ENCODE measurements around the gene EEPD1.
"Not testable (repeated sequence)": the region's sequence is repeated elsewhere in the genome, so short reads cannot be mapped to it uniquely, and the experiment has no call there.

The EEPD1 gene

DNA sequence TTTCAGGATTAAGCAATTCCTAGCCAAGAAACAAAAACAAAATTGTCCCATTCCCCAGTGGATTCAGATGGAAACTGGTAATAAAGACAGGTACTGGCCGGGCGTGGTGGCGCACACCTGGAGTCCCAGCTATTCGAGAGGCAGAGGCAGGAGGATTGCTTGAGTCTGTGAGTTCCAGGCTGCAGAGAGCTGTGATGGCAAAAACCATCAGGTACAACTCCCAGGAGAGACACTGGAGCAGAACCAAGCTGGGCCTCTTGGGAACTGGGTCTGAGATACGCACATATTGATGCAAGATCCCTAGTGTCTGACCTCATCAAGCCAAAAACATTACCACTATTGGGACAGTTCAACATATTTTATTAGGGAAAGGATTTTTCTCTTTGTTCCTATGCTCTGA, 152.6 kb downstream of the EEPD1 start:
- DNase-seq: no peak

DNA sequence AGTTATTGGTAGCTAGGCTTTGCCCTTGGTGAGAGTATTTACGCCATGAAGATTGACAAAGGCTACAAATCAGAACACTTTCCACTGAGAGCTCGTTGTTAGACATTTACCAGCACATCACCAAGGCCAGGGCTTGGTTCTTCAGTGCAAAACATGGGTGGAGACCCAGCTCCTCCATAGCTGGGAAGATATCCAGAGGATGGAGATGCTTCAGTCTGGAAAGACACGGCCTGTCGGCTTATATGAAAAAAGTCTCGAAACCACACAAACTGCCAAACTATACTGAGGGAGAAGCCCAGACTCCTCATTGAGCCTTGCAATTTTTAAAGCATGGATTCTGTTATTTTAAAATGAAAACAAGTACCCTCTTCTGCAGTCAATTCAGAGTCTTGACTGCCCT, 153.2 kb downstream of the EEPD1 start:
- no peak for DNase-seq

DNA sequence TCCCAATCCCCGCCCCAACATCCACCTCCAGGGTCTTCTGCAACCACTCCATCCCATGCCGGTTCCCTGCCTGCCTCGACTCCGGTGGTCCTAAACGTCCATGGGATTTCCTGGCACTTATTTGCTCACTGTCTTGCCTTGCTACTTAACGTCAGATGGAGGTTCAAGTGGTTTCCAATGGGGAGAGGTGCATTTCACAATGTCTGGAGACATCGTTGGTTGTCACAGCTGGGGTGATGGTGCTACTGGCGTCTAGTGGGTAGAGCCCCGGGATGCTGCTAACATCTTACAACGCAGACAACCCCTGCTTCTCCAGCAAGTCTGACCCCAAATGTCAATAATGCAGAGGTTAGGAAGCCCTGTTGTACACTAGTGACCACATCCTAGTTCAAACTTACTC, 153.7 kb downstream of the EEPD1 start:
- no peak for DNase-seq

DNA sequence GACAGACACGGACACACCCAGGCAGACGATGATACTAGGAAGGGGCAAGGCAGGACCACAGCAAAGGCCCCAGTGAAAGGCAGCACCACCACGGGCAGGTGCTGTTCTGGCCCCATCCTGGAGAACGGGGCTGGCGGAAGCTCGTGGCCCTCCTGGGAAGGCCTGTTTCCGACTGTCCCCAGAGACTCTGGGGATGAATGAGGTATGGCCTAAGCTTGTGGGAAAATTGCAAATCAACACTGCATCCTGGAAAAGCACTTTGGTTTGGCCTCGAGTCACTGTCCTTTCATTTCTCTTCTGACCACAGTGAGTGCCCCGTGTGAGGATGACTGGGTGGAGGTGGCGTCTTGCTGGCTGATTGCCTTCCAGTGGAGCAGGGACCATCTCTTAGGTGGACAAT, 155.0 kb downstream of the EEPD1 start:
- DNase-seq: no peak

DNA sequence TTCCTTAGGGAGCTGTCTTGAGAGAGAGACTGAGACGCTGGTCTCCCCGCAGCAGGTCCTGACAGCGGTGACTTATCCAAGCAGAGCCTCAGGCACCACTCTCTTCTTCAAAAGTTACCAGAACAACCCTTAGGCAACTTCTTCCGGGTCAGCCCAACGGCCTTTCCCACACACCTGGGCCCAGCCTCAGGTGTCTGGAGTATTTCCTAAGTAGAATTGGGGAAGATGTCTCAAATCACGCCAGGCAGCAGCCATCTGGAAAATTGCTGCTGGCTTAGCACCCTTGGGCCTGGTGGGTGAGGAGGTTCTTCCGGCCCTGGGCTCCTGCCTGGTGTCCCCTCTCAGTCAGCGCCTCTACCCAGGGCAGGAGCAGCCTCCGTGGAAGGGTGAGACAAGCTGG, 156.2 kb downstream of the EEPD1 start:
- no peak for DNase-seq

DNA sequence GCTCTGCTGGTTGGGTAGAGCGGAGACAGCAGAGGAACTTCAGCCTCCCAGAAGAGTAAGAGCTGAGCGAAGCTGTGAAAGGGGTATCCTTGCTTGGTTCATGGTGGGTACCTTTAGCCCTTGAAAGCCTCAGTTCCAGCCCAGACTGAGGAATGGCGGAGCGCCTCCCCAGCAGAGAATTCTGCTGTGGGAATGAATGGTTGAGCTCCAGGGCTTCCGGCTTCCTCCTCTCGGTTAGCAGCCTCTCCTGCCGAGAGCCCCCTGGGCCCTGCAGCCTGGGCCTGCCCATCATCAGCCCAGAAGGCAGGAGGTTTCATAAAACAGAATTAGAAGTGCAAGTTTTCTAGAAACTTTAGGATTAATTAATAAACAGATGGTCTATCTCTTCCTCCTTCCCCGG, 156.7 kb downstream of the EEPD1 start:
- DNase-seq: no peak

DNA sequence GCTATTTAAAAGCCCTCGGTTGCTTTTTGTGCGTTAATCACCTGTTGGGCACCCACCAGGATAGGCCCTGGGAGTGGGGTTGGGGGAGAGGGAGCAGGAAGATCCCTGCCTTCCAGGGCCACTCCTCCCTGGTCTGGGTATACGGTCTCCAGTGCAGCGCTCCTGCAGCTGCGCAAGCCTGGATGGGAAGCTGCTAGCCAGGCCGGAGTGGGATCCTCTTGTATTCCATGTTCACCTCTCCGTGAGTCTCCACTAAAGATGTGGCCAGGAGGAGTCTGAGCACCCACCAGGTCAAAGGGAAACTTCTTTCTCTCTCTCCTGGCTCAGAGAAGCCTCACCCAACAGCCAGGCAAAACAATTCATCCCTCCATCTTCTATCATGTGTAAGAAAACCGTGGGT, 157.8 kb downstream of the EEPD1 start:
- DNase-seq: no peak

DNA sequence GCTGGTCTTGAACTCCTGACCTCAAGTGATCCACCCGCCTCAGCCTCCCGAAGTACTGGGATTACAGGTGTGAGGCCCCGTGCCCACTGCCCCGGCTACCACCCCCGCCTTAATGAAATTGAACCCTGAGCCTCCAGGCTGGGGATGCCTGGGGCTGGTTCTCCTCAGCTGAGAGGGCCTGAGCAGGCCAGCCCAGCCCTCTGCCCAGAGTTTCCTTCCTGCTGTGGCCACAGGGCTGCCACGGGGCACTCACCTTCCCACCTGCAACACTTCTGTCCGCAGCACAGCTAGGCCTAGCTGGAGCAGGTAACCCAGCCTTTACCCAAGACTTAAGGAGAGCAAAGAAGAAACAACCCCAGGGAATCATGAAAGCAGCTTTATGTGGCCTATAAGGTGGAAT, 158.5 kb downstream of the EEPD1 start:
- DNase-seq: no peak

DNA sequence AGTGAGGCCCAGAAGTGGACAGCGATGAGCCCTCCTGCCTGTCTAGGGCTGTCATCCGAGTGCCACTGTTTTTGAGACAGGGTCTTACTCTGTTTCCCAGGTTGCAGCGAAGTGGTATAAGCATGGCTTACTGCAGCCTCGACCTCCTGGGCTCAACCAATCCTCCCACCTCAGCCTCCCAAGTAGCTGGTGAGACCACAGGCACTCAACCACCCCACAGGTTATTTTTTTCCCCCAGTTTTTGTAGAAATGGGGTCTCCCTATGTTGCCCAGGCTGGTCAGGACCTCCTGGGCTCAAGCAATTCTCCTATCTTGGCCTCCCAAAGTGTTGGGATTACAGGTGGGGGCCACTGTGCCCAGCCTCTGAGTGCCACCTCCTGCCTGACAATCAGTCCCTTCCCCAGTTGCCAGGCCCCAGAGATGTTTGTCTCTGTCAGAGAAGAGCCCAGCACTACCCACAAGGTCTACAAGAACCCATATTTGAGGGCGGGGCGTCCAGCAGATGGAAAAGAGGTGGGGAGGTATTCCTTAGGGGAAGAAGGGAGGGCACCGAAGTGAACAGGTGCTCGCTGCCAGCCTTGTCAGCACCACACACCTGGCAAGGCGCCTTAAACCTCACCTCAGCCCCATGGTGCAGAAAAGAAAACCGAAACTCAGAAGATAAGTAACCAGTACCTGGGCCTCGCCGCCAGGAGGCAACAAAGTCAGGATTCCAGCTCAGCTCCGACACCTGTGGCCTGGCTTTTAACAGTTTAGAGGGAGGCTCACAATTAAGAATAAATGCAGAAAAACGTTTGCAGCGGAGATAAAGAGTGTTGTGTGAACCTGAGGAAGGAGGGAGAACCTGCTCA, 159.2 kb downstream of the EEPD1 start:
- DNase-seq: peak; percentile 13

DNA sequence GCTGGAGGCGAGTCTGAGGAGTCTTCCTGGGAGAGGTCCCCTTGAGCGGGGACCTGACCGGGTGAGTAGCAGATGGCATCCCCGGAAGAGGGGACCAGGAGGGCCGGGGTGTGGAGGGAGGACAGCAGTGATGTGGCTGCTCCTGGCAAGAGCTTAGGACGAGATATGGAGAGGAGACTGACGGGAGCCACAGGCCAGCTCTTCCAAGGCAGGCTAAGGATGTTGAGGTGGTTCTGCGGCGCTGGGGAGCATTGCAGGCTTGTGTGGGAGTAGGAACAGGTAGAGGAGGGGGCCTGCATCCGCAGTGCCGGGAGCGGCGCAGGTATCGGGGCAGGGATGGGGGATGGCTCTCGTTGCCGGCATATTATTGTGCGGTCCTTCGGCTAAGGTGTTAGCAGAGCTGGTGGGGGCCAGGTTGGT, 159.9 kb downstream of the EEPD1 start:
- no peak for DNase-seq

DNA sequence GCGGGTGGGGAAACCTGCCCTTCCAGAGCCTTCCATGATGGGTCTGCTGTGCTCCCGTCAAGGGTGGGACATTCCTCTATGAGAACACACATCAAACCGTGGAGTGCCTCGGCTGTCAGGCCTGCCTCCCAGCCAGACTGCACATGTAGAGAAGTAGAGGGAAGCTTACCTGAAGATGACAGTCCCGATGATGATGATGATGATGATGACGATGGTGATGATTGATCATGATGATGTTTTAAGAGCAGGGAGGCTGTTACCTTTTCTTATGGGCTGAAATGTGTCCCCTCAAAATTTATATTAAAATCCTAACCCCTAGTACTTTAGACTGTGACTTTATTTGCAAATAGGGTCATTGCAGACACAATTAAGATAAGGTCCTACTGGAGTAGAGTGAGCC, 160.6 kb downstream of the EEPD1 start:
- DNase-seq: no peak

DNA sequence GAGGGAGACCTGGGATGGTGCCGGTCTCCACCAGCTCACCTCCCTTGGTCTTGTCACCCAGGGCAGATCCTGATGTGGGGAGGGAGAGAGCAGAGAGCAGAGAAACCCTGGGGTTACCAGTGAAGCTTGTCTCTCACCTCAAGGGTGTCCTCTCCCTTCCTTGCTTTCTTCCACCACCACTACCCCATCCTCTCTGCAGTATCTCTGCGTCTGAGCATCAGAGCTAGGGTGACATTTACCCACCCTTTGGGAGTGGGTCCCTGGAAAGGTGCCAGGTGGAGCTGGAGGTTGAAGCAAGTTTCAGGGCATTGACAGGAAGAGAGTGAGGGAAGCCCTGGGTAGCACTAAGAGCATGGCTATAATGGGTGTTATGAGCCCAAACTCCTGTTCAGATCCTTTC, 161.4 kb downstream of the EEPD1 start:
- DNase-seq: no peak

DNA sequence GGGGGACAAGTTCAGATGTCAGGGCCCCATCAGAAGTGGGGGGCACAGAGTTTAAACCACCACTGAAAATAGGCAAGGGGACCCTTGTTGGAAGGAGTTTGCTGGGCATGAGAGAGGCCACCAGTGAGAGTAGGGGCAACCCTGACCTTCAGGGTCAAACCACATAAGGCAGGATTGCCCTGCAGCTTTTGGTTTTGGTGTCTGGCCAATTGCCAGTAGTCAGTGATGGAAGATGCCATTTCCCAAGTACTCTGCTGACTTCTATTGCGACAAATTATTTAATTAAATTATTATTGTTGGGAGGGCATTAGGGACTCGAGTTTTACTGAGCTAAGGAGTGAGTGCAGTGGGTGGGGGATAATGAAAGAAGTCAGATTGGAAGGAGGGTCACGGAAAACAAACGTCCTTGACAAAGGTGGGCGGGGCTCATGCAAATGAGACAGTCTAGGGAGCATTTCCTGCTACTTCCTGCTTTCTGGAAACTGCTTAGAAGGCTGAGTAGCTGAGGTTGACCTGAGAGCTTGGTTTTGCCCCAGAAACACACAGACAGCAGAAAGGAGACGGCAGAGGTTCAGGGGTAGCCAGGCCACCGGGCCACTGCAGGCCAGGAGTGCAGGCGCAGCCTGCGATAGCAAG, 162.4 kb downstream of the EEPD1 start:
- DNase-seq: no peak

DNA sequence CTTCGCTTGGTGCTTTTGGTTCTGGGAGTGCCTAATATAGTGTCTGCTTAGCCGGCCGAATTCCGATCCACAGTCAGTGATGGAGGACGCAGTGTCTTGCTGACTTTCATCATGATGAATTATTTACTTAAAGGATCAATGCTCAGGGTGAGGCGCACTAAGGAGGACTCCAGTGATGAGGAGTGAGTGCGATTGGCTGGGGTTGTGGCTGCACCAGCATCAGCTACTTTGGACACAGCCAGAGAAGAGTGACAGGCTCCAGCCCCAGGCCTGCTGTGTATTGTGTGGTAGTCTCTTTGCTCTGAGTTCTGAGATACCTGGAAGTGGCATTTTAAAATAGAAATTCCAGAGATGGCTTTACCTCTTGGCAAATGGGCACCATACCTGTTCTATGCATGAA, 163.3 kb downstream of the EEPD1 start:
- no peak for DNase-seq

DNA sequence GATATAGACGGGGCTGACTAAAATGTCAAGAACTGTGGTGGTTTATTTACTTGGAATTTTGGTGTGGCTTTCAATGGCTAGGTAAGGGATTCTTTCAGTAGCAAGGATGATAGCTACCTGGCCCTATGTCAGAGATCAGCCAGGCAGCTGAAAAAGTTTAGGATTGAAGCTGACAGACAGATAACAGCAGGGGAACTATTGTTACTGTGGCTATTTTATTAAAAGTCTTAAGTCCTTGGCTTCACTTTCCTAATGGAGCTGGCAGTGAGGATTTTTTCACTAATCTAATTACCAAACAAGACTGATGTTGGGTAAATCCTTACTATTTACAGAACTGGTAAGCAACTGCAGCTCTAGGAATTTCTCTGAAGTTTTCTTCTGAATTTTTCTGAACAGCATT, 164.2 kb downstream of the EEPD1 start:
- no peak for DNase-seq

DNA sequence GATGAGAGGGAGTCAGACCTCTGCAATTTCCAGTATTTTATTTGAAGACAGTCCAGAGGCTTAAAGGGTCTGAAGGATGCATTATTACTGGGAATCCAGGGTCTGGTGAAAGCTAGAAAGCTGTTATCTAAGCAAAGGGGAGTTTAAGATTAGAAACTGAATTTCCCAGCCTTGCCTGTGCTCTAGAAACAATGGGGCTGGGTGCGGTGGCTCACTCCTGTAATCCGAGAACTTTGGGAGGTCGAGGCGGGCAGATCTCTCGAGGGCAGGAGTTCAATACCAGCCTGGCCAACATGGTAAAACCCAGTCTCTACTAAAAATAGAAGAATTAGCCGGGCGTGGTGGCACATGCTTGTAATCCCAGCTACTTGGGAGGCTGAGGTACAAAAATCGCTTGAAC, 165.1 kb downstream of the EEPD1 start:
- DNase-seq: no peak

DNA sequence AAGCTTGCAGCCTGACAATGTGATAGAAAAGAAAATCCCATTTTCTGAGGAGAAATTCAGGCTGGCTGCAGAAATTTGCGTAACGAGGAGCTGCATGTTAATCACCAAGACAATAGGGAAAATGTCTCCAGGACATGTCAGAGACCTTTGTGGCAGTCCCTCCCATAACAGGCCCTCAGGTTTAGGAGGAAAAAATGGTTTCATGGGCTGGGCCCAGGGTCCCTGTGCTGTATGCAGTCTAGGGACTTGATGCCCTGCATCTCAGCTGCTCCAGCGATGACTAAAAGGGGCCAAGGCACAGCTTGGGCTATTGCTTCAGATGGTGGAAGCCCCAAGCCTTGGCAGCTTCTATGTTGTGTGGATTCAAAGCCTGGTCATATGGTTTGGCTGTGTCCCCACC, 168.2 kb downstream of the EEPD1 start:
- not testable (repeated sequence) for DNase-seq

DNA sequence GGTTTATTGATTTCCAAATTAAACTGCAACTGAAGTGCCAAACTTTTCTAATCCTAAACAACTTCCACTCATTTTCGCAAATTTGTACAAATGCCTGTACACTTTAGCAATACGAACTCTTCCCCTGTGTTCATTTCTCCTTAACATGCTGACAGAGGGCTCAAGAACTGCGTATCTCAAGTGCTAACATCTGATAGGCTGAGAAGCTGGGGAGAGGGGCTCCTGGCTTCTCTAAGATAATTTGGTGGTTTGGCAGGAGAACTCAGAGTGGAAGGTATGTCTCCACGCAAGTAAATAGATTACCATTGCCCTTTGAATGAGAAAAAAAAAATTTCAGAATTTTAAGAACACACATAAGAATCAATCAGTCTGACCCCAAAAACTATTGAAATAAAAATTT, 183.3 kb downstream of the EEPD1 start:
- no peak for DNase-seq

DNA sequence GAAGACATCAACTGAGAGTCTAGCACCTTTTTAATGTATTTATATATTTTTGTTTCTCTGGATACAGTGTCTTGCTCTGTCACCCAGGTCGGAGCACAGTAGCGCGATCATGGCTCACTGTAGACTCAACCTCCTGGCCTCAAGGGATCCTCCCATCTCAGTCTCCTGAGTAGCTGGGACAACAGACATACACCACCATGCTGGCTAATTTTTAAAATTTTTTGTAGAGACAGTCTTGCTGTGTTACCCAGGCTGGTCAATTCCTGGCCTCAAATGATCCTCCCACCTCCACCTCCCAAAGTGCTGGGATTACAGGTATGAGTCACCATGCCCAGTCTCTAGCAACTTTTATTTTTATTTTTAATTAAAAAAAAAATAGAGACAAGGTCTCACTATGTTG, 185.2 kb downstream of the EEPD1 start:
- DNase-seq: no peak

DNA sequence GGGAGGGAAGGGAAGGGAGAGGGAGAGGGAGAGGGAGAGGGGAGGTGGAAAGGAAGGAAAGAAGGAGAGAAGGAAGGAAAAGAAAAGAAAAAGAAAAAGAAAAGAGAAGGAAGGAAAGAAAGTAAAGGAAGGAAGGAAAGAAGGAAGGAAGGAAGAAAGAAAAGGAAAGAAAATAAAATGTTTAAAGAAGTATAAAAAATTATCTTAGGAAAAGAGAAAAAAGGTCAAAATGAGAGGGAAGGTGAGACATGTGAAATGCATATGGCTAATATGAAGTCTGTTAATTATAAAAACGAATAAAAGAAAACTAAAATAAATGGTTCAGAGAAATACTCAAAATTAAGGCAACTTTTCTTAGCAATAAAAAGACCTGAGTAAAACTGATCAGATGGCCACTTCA, 190.5 kb downstream of the EEPD1 start:
- no peak for DNase-seq

DNA sequence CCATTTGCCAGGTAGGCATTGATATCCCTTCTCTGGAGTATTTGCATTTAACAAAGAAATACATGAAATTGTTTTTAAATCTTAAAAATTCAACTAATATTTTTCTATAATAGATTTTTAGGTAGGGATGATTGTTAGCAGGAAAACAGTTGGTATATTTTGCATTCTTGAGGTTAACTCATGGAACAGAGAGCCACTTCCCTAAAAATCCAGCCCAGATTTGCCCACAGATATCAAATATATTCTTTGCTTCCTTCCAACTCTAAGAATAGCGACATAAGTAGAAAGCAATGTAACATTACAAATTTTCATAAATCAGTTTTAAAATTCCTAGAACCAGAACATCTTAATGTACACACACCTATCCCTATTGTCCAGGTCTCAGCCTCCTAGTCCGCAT, 191.6 kb downstream of the EEPD1 start:
- no peak for DNase-seq

DNA sequence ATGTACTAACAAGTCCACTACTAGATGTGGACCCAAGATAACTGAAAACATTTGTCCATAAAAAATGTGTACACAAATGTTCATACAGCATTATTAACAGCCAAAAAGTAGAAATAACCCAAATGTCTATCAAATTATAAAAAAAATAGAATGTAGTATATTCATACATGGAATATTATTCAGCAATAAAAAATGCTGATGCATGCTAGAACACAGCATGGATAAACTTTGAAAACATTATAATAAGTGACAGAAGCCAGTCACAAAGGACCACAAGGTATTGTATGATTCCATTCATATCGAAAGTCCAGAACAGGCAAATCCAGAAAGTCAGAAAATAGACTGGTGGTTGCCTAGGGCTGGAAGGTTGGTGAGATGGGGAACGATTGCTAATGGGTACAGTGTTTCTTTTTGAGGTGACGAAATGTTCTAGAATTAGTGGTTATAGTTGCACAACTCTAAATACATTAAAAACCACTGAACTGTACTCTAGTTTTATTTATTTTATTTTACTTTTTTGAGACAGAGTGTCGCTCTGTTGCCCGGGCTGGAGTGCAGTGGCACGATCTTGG, 193.3 kb downstream of the EEPD1 start:
- no peak for DNase-seq

DNA sequence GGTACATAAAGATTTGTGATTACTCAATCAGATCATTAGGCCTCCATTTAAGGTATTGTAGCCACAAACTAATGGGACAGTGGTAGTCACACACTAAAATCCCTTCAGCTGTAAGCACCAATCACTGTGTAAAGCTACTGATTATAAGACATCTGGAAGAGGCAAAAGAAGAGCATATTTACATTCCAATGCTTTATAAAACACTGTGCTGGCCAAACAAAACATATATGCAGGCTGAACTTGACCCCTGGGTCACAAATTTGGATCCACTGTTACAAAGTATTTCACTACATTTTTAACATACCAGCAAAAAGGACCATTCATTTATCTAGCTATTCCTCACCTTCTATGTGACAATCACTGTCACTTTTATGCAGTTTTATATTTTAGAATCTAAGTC, 195.2 kb downstream of the EEPD1 start:
- no peak for DNase-seq

DNA sequence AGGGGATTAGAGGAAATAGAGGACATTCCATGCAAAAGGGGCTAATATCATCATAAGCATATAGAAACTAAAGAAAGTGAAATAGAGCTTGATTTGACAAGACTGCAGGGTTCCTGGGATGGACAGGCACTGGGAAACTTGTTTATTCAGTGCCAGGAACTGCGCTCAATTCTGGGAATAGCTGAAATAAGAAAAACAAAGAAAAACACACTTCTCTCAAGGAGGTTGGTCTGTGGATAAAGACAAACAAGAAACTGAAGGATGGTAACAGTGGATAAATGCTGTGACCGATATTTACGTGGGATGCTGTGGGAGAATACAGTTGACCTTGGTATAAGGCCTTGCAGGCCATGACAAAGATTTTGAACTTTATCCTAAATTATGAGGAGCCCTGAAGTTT, 195.7 kb downstream of the EEPD1 start:
- no peak for DNase-seq

DNA sequence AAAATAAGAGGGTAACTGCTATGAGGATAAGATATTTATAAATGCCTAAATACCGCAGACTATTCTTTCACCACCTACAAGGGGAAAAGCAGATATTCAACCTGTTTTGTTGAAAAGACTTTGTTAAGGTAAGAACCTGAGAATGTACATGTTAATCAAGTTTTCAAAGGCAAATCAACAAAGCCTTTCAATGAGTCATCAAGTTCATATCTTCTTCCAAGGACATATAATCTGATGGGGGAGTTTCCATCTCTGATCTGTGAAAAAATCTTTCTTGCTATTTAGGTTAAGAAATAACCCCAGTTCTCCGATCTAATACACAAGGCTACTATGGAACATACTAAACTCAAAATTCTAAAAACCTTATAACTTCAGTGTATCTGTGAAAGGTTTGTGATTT, 196.6 kb downstream of the EEPD1 start:
- no peak for DNase-seq

Data from NCI-H526 treated with DMSO at 0.1 percent for 48 hours (cell line).